KMS-11 (cell line): Measurements from ENCODE around the gene FLT3LG.

Experiments
- H2AFZ ChIP-seq: fragments of 200-600 bp; sonication (generic); 2 replicates; pipeline ENCODE4 v1.6.1; 2016; ENCODE audit warnings: antibody characterized with exemption, mixed run types, low read depth
- H3K27ac ChIP-seq: fragments of 200-600 bp; sonication (generic); 2 replicates; pipeline ENCODE4 v1.6.1; 2016; ENCODE audit warnings: mild to moderate bottlenecking, mixed run types
- H3K27me3 ChIP-seq: fragments of 200-600 bp; sonication (generic); 2 replicates; pipeline ENCODE4 v1.6.1; 2017; ENCODE audit warnings: mild to moderate bottlenecking, low read depth, mixed run types, moderate library complexity; ENCODE audit not compliant: insufficient read depth
- H3K36me3 ChIP-seq: fragments of 200-600 bp; sonication (generic); 2 replicates; pipeline ENCODE4 v1.6.1; 2017; ENCODE audit warnings: mild to moderate bottlenecking, mixed run types; ENCODE audit not compliant: insufficient read depth
- H3K4me1 ChIP-seq: fragments of 200-600 bp; sonication (generic); 2 replicates; pipeline ENCODE4 v1.6.1; 2016; ENCODE audit warnings: mild to moderate bottlenecking, low read depth, mixed run types; ENCODE audit not compliant: poor library complexity, severe bottlenecking
- H3K4me2 ChIP-seq: fragments of 200-600 bp; sonication (generic); 2 replicates; pipeline ENCODE4 v1.7.0; 2016; ENCODE audit warnings: mild to moderate bottlenecking, mixed run types
- H3K4me3 ChIP-seq: fragments of 200-600 bp; sonication (generic); IDR thresholded peaks from 2 replicates; pipeline ENCODE4 v1.6.1; 2017; ENCODE audit warnings: low read depth, low read length, mixed read lengths; ENCODE audit not compliant: insufficient read depth
- H3K79me2 ChIP-seq: fragments of 200-600 bp; sonication (generic); 2 replicates; pipeline ENCODE4 v1.6.1; 2016; ENCODE audit warnings: low read depth, mixed run types; ENCODE audit not compliant: insufficient read depth
- H3K9ac ChIP-seq: fragments of 200-600 bp; sonication (generic); 2 replicates; pipeline ENCODE4 v1.6.1; 2016; ENCODE audit warnings: mild to moderate bottlenecking, mixed run types
- H4K20me1 ChIP-seq: fragments of 200-600 bp; sonication (generic); 2 replicates; pipeline ENCODE4 v1.6.1; 2016; ENCODE audit warnings: mild to moderate bottlenecking, mixed run types; ENCODE audit not compliant: insufficient read depth
- TF ChIP-seq, protein P1 (sequence below): fragments of 200-600 bp; sonication (generic); conservative IDR thresholded peaks from 2 replicates; pipeline ENCODE4 v1.6.1; 2017; ENCODE audit warnings: low read depth, mild to moderate bottlenecking, antibody characterized with exemption, low read length, moderate library complexity, mixed read lengths

FLT3LG gene

DNA sequence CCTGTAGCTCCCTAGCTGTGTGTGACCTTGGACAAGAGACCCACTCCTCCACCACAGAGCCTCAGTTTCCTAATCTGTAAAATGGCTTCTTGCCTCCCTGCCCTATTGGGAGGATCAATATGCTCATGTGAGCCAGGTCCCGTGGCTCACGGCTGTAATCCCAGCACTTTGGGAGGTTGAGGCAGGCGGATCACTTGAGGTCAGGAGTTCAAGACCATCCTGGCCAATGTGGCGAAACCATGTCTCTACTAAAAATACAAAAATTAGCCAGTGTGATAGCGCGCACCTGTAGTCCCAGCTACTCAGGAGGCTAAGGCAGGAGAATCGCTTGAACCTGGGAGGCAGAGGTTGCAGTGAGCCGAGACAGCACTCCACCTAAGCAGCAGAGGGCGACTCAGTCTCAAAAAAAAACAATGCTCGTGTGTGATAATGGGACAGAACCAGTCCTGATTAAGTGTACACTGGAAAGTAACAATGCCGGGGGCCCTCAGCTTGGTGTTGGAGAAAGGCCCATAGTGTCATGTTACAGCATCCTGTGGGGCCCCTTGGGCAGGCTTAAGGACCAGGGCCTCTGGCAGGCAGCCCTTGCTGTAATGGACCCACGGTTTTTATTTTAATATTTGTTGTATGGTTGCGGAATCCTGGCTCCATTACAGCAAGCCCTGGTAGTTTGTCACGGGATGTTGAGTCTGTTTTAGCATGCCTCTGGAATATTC is 29.0 kb downstream of the FLT3LG start:
- Histone ChIP-seq H3K36me3 (peaks cover 12% of the 10 kb centered on the region; the same call in 1 of the 2 replicates), H3K79me2 (peaks cover 8% of the 10 kb centered on the region; the same call in 1 of the 2 replicates), H3K4me3 (no peak overlapping the region), H3K9ac (no peak overlapping the region), H3K4me1 (peaks cover 39% of the 10 kb centered on the region), H4K20me1 (peaks cover 5% of the 10 kb centered on the region; the same call in 1 of the 2 replicates), H3K4me2 (no peak overlapping the region), H2AFZ (peak overlapping the region; percentile 38; the same call in 1 of the 2 replicates), H3K27me3 (no peaks in the 10 kb centered on the region), H3K27ac (no peak overlapping the region)
- TF ChIP-seq, protein P1, sequence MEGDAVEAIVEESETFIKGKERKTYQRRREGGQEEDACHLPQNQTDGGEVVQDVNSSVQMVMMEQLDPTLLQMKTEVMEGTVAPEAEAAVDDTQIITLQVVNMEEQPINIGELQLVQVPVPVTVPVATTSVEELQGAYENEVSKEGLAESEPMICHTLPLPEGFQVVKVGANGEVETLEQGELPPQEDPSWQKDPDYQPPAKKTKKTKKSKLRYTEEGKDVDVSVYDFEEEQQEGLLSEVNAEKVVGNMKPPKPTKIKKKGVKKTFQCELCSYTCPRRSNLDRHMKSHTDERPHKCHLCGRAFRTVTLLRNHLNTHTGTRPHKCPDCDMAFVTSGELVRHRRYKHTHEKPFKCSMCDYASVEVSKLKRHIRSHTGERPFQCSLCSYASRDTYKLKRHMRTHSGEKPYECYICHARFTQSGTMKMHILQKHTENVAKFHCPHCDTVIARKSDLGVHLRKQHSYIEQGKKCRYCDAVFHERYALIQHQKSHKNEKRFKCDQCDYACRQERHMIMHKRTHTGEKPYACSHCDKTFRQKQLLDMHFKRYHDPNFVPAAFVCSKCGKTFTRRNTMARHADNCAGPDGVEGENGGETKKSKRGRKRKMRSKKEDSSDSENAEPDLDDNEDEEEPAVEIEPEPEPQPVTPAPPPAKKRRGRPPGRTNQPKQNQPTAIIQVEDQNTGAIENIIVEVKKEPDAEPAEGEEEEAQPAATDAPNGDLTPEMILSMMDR, result peak; percentile 84

DNA sequence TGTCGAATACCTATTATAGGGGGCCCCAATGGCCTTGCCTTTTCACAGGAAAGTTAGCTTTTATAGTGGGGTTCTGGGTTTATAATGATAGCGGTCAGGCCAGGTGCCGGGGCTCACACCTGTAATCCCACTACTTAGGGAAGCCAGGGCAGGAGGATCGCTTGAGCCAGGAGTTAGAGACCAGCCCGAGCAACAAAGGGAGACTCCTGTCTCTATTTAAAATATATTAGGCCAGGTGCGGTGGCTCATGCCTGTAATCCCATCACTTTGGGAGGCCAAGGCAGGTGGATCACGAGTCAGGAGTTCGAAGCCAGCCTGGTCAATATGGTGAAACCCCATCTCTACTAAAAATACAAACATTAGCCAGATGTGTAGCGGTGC is 29.6 kb downstream of the FLT3LG start:
- peaks cover 33% of the 10 kb centered on the region for H3K4me1 ChIP-seq
- H3K4me2 ChIP-seq, result no peak overlapping the region
- peaks cover 6% of the 10 kb centered on the region; the same call in 1 of the 2 replicates for H3K36me3 ChIP-seq
- TF ChIP-seq, protein P1, result no peak
- peak overlapping the region; percentile 38; the same call in 1 of the 2 replicates for H2AFZ ChIP-seq
- peaks cover 5% of the 10 kb centered on the region; the same call in 1 of the 2 replicates for H4K20me1 ChIP-seq
- no peak overlapping the region for H3K4me3 ChIP-seq
- peaks cover 3% of the 10 kb centered on the region; the same call in 1 of the 2 replicates for H3K79me2 ChIP-seq
- no peak overlapping the region for H3K27ac ChIP-seq
- no peak overlapping the region for H3K9ac ChIP-seq
- H3K27me3 ChIP-seq, result no peaks in the 10 kb centered on the region

DNA sequence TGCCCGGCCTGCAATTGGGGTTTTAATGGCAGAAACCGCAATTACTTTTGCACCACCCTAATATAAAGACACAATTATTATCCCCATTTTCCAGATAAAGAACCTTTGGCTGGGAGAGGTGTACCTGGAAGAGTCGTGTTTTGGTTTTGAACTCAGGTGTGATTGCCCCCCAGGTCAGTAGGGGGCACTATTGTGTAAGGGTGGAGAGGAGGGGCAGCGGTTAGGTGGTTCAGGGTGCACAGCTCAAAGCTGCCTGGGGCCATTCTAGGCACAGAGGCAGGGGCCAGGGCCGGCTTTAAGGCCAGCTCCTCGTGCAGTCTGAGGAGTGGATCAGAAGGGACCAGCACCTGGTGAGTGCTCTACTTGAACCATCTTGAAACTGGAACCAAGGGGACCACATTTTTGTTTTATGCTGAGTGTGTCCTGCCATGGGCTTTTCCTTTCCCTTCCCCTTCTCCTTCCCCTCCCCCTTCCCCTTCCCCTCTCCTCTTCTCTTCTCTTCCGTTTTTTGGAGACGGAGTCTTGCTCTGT is 32.6 kb downstream of the FLT3LG start:
- peaks cover 3% of the 10 kb centered on the region; the same call in 1 of the 2 replicates for H3K27me3 ChIP-seq
- H3K79me2 ChIP-seq, result no peaks in the 10 kb centered on the region
- no peaks in the 10 kb centered on the region for H4K20me1 ChIP-seq
- peaks cover 21% of the 10 kb centered on the region for H3K4me1 ChIP-seq
- H2AFZ ChIP-seq, result no peak overlapping the region; the same call in 1 of the 2 replicates
- H3K36me3 ChIP-seq, result no peaks in the 10 kb centered on the region
- no peak overlapping the region for H3K4me3 ChIP-seq
- H3K9ac ChIP-seq, result no peak overlapping the region
- no peak overlapping the region for H3K4me2 ChIP-seq
- no peak overlapping the region for H3K27ac ChIP-seq
- TF ChIP-seq, protein P1, result peak; percentile 96

DNA sequence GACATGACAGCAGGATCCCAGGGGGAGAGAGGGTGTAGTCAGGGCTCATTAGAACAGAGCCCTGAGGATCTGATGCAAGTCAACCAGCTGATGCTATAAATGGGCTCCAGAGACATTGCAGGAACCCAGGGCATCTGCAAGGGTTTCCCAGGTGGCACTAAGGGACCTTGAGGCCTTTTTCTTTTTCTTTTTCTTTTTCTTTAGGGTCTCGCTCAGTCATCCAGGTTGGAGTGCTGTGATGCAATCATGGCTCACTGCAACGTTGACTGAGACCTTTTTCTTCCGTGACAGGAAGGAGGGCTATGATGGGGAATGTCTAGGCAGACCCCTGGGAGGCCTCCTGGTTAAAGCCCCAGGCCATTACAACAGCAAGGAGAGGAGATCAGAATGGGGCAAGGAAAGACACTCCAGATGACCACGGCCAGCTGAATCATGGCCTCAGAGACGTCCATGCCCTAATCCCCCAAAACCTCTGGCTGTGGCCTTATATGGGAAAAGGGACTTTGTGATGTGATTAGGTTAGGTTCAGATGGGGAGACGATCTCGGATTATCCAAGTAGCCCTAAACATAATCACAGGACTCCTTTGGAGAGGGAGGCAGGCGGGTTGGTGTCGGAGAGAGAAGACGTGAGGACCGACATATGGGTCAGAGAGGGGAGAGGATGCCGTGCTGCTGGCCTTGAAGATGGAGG is 33.9 kb downstream of the FLT3LG start:
- Histone ChIP-seq H3K27ac (no peak overlapping the region), H3K36me3 (no peaks in the 10 kb centered on the region), H3K27me3 (peaks cover 9% of the 10 kb centered on the region; the same call in 1 of the 2 replicates), H3K79me2 (no peaks in the 10 kb centered on the region), H2AFZ (no peak overlapping the region), H3K9ac (no peak overlapping the region), H3K4me1 (peaks cover 9% of the 10 kb centered on the region), H4K20me1 (no peaks in the 10 kb centered on the region), H3K4me2 (no peak overlapping the region), H3K4me3 (no peak overlapping the region)
- TF ChIP-seq, protein P1, result no peak
